H9 (cell line): ENCODE results near the gene TMEM178B. TPM values are rescaled to one million over a fixed set of nuclear protein-coding genes. Genes with fewer than 3 reads are reported as not detected.

Experiments used
- DNase-seq: peaks from one replicate; pipeline ENCODE4 v3.0.0-alpha.2; 2017
- H2AFZ ChIP-seq: one replicate; pipeline ENCODE4 v1.6.1; 2013; ENCODE audit warnings: mild to moderate bottlenecking, low read length, control low read depth, moderate library complexity
- H2AK5ac ChIP-seq: 2 replicates; pipeline ENCODE4 v1.6.1; 2013; ENCODE audit warnings: low read length, control low read depth, mixed read lengths; ENCODE audit not compliant: insufficient read length
- H2BK120ac ChIP-seq: one replicate; pipeline ENCODE4 v1.6.1; 2013; ENCODE audit warnings: low read depth, mild to moderate bottlenecking, low read length, control low read depth, inconsistent platforms; ENCODE audit not compliant: poor library complexity, severe bottlenecking
- H2BK12ac ChIP-seq: 2 replicates; pipeline ENCODE4 v1.6.1; 2013; ENCODE audit warnings: low read length, control low read depth, mixed read lengths, low read depth; ENCODE audit not compliant: insufficient read length
- H2BK15ac ChIP-seq: 2 replicates; pipeline ENCODE4 v1.6.1; 2013; ENCODE audit warnings: low read depth, low read length, control low read depth
- H2BK20ac ChIP-seq: one replicate; pipeline ENCODE4 v1.6.1; 2013; ENCODE audit warnings: low read depth, mild to moderate bottlenecking, low read length, control low read depth, inconsistent platforms; ENCODE audit not compliant: poor library complexity, severe bottlenecking
- H2BK5ac ChIP-seq: 2 replicates; pipeline ENCODE4 v1.6.1; 2013; ENCODE audit warnings: low read length, control low read depth, mixed read lengths; ENCODE audit not compliant: insufficient read length
- H3K14ac ChIP-seq: 2 replicates; pipeline ENCODE4 v1.6.1; 2013; ENCODE audit warnings: low read length, control low read depth; ENCODE audit not compliant: insufficient read depth
- H3K18ac ChIP-seq: 2 replicates; pipeline ENCODE4 v1.6.1; 2013; ENCODE audit warnings: low read depth, mild to moderate bottlenecking, mixed read lengths, low read length, control low read depth; ENCODE audit not compliant: insufficient read length
- H3K23ac ChIP-seq: 2 replicates; pipeline ENCODE4 v1.6.1; 2013; ENCODE audit warnings: low read length, control low read depth, mixed read lengths, low read depth; ENCODE audit not compliant: insufficient read length
- H3K23me2 ChIP-seq: 2 replicates; pipeline ENCODE4 v1.6.1; 2013; ENCODE audit warnings: low read depth, mild to moderate bottlenecking, mixed read lengths, low read length, control low read depth; ENCODE audit not compliant: insufficient read length, poor library complexity, severe bottlenecking
- H3K27ac ChIP-seq: 2 replicates; pipeline ENCODE4 v1.5.1; 2013; ENCODE audit warnings: low read length, control low read depth, mixed read lengths, low read depth; ENCODE audit not compliant: insufficient read length
- H3K27me3 ChIP-seq: 2 replicates; pipeline ENCODE4 v1.6.1; 2013; ENCODE audit warnings: low read length, control low read depth, inconsistent platforms; ENCODE audit not compliant: insufficient read depth
- H3K4ac ChIP-seq: 2 replicates; pipeline ENCODE4 v1.6.1; 2013; ENCODE audit warnings: low read depth, mild to moderate bottlenecking, control low read depth, inconsistent platforms, low read length, moderate library complexity
- H3K4me1 ChIP-seq: 2 replicates; pipeline ENCODE4 v1.6.1; 2013; ENCODE audit warnings: low read length, control low read depth, inconsistent platforms; ENCODE audit not compliant: insufficient read depth
- H3K4me2 ChIP-seq: 2 replicates; pipeline ENCODE4 v1.6.1; 2013; ENCODE audit warnings: low read length, control low read depth, mixed read lengths; ENCODE audit not compliant: insufficient read length, insufficient read depth
- H3K56ac ChIP-seq: 2 replicates; pipeline ENCODE4 v1.6.1; 2013; ENCODE audit warnings: low read depth, mild to moderate bottlenecking, mixed read lengths, low read length, control low read depth; ENCODE audit not compliant: insufficient read length
- H3K79me1 ChIP-seq: 2 replicates; pipeline ENCODE4 v1.6.1; 2013; ENCODE audit warnings: low read depth, mild to moderate bottlenecking, moderate library complexity, low read length, control low read depth, inconsistent platforms; ENCODE audit not compliant: insufficient read depth, poor library complexity, severe bottlenecking
- H3K79me2 ChIP-seq: 2 replicates; pipeline ENCODE4 v1.6.1; 2013; ENCODE audit warnings: low read length, control low read depth, inconsistent platforms; ENCODE audit not compliant: insufficient read depth
- H3K9ac ChIP-seq: 2 replicates; pipeline ENCODE4 v1.6.1; 2013; ENCODE audit warnings: low read length, control low read depth, mixed read lengths; ENCODE audit not compliant: insufficient read length; ENCODE audit errors: extremely low read depth
- H3K9me3 ChIP-seq: one replicate; pipeline ENCODE4 v1.6.1; 2013; ENCODE audit warnings: low read depth, low read length, inconsistent platforms; ENCODE audit not compliant: control insufficient read depth
- H3T11ph ChIP-seq: one replicate; pipeline ENCODE4 v1.6.1; 2013; ENCODE audit warnings: mild to moderate bottlenecking, low read length, control low read depth, inconsistent platforms
- H4K20me1 ChIP-seq: one replicate; pipeline ENCODE4 v1.6.1; 2013; ENCODE audit not compliant: control insufficient read depth, insufficient read length, insufficient read depth
- H4K5ac ChIP-seq: 2 replicates; pipeline ENCODE4 v1.6.1; 2013; ENCODE audit warnings: low read depth, mild to moderate bottlenecking, mixed read lengths, low read length, control low read depth; ENCODE audit not compliant: insufficient read length
- H4K8ac ChIP-seq: replicated peaks from 2 replicates; pipeline ENCODE4 v1.6.1; 2013; ENCODE audit warnings: low read length, control low read depth, mixed read lengths, low read depth; ENCODE audit not compliant: insufficient read length
- H4K91ac ChIP-seq: 2 replicates; pipeline ENCODE4 v1.6.1; 2013; ENCODE audit warnings: low read depth, mild to moderate bottlenecking, moderate library complexity, mixed read lengths, low read length, control low read depth; ENCODE audit not compliant: insufficient read length
- H3K27ac Mint-ChIP-seq, 3 experiments: 2 replicates in 2 of 3; 3 replicates in 1 of 3; pipeline ENCODE4 v1.8.0; 2020 to 2021; ENCODE audit warnings: mixed read lengths in 3 of 3, mild to moderate bottlenecking in 1 of 3, moderate library complexity in 1 of 3
- H3K27me3 Mint-ChIP-seq: 2 replicates; pipeline ENCODE4 v1.8.0; 2021; ENCODE audit warnings: low read depth, mild to moderate bottlenecking, moderate library complexity, mixed read lengths
- H3K36me3 Mint-ChIP-seq, 3 experiments: 2 replicates in 2 of 3; 3 replicates in 1 of 3; pipeline ENCODE4 v1.8.0; 2020 to 2021; ENCODE audit warnings: low read depth in 3 of 3, mixed read lengths in 3 of 3; ENCODE audit not compliant: insufficient read depth in 1 of 3
- H3K4me1 Mint-ChIP-seq, 2 experiments: 2 replicates each; pipeline ENCODE4 v1.8.0; 2020; ENCODE audit warnings: mixed read lengths in 2 of 2
- H3K4me3 Mint-ChIP-seq, 2 experiments: 2 replicates in 1 of 2; 3 replicates in 1 of 2; pipeline ENCODE4 v1.8.0; 2020 to 2021; ENCODE audit warnings: mild to moderate bottlenecking in 2 of 2, mixed read lengths in 2 of 2, moderate library complexity in 1 of 2
- H3K9me3 Mint-ChIP-seq, 2 experiments: 2 replicates in 1 of 2; 3 replicates in 1 of 2; pipeline ENCODE4 v1.8.0; 2020; ENCODE audit warnings: mild to moderate bottlenecking in 2 of 2, mixed read lengths in 2 of 2, moderate library complexity in 1 of 2
- WGBS: extraction: QIAGEN DNeasy Blood & Tissue Kit; methylation state at CpG from one replicate; pipeline ENCODE4 v1.1.7; 2013; ENCODE audit warnings: missing lambda C conversion rate, low lambda C conversion rate, mixed read lengths; ENCODE audit not compliant: insufficient read length; ENCODE audit errors: extremely low coverage; 5-methylcytosine and 5-hydroxymethylcytosine counted together
- total RNA-seq: library from RNA; stranded (reverse); gene quantifications from 2 replicates; pipeline ENCODE4 v1.2.1, GENCODE V29; 2021
- TF ChIP-seq, protein P1 (sequence below): fragments of 200-600 bp; sonication (generic); conservative IDR thresholded peaks from 3 replicates; pipeline ENCODE4 v1.8.0; 2021; ENCODE audit warnings: antibody characterized with exemption, mild to moderate bottlenecking

Gene TMEM178B
- total RNA-seq, 1 experiment from 2014 or later, result 11.3 TPM

- H3K79me1 ChIP-seq, result no peaks in the 10 kb centered on the region
- Mint-ChIP-seq H3K36me3 (no peaks in the 10 kb centered on the region; a peak in 1 of 7 replicates), H3K27me3 (no peaks in the 10 kb centered on the region), H3K27ac (no peak overlapping the region), H3K4me1 (peaks cover 13 to 19% of the 10 kb centered on the region in 2 experiments), H3K9me3 (no peaks in the 10 kb centered on the region), H3K4me3 (no peak overlapping the region)
- no peak overlapping the region for H3K9ac ChIP-seq
- H3K79me2 ChIP-seq, result no peaks in the 10 kb centered on the region; the same call in 1 of the 2 replicates
- peak; percentile 58 for DNase-seq
- no peak overlapping the region for H3K27ac ChIP-seq
- H4K91ac ChIP-seq, result no peak overlapping the region
- H4K20me1 ChIP-seq, result no peaks in the 10 kb centered on the region
- H3K56ac ChIP-seq, result no peak overlapping the region
- no peak overlapping the region for H3T11ph ChIP-seq
- H3K14ac ChIP-seq, result no peak overlapping the region
- no peak overlapping the region for H2BK12ac ChIP-seq
- no peaks in the 10 kb centered on the region for H3K9me3 ChIP-seq
- no peaks in the 10 kb centered on the region for H3K23me2 ChIP-seq
- no peak overlapping the region for H3K4ac ChIP-seq
- H4K8ac ChIP-seq, result no peak overlapping the region
- TF ChIP-seq, protein P1, sequence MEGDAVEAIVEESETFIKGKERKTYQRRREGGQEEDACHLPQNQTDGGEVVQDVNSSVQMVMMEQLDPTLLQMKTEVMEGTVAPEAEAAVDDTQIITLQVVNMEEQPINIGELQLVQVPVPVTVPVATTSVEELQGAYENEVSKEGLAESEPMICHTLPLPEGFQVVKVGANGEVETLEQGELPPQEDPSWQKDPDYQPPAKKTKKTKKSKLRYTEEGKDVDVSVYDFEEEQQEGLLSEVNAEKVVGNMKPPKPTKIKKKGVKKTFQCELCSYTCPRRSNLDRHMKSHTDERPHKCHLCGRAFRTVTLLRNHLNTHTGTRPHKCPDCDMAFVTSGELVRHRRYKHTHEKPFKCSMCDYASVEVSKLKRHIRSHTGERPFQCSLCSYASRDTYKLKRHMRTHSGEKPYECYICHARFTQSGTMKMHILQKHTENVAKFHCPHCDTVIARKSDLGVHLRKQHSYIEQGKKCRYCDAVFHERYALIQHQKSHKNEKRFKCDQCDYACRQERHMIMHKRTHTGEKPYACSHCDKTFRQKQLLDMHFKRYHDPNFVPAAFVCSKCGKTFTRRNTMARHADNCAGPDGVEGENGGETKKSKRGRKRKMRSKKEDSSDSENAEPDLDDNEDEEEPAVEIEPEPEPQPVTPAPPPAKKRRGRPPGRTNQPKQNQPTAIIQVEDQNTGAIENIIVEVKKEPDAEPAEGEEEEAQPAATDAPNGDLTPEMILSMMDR, result peak; percentile 63
- WGBS, result no CpG with 5 or more reads among the region's 5 CpGs
- H2BK15ac ChIP-seq, result no peak overlapping the region
- H3K27me3 ChIP-seq, result no peaks in the 10 kb centered on the region
- no peak overlapping the region for H3K23ac ChIP-seq
- H3K4me1 ChIP-seq, result 0 out of 2 replicates have a peak, but pooled peaks cover 2% of the 10 kb centered on the region
- no peak overlapping the region for H2AK5ac ChIP-seq
- H2AFZ ChIP-seq, result no peak overlapping the region
- H2BK20ac ChIP-seq, result no peak overlapping the region
- no peak overlapping the region for H2BK5ac ChIP-seq
- no peak overlapping the region for H3K18ac ChIP-seq
- H2BK120ac ChIP-seq, result no peak overlapping the region
- H4K5ac ChIP-seq, result no peak overlapping the region
- H3K4me2 ChIP-seq, result no peak overlapping the region
Measured at GRCh38 chr7:141231018-141231792, 157.3 kb downstream of the TMEM178B start.
